HG03575 (cell line): ENCODE measurements around the gene ESPL1.
"Not testable (repeated sequence)": the region's sequence is repeated elsewhere in the genome, so short reads cannot be mapped to it uniquely, and the experiment has no call there.

Experiments
- ATAC-seq: cut with Tn5 transposase; IDR thresholded peaks from one replicate; pipeline ENCODE4 v1.9.1; 2021; ENCODE audit not compliant: unreplicated experiment, insufficient number of reproducible peaks, low FRiP score; ENCODE audit errors: extremely low read depth

Gene ESPL1

DNA sequence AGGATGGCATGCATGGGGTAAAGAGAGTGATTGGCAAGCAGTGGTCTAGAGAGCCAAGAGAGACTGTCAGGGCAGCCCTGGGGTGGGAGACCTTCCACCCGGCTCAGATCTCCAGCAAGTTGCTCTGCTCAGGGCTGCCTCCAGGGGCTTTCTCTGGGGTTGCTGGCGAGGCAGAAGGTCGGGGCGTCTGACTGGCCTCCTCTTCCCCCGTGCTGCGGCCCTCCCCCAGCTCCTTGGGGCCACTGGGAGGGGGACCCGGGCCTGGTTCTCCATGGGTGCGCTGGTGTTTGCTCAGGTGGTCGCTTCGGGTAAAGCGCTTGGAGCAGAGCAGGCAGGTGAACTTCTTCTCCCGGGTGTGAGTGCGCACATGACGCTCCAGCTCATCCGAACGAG is 59.9 kb downstream of the ESPL1 start:
- ATAC-seq, result no peak

- no peak for ATAC-seq
These were observed 62.6 kb downstream of the ESPL1 start for GRCh38 chr12:53330671-53331070.

- ATAC-seq, result not testable (repeated sequence)
These were observed 64.2 kb downstream of the ESPL1 start for GRCh38 chr12:53332339-53332738.

- no peak for ATAC-seq
These were observed 64.6 kb downstream of the ESPL1 start for GRCh38 chr12:53332744-53333143.

DNA sequence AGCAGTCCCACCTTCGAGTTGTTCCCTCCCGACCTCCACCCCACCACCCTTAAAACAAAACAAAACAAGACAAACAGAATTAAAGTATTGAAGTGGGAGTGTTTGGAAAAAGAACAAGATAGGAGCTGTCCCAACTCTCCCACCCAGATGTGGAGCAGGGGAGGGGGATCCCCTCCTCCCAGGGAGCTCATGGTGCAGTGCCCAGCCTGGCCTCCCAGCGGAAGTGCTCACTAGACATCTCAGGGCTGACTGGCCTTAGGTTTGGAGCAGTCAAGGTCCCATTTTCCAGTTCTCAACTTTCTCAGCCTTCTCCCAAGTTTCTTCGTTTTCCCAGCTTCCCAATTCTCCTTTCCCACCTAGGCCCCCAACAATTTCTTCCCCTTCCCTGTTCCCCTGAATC is 65.2 kb downstream of the ESPL1 start:
- no peak for ATAC-seq

- ATAC-seq, result no peak
These were observed 65.7 kb downstream of the ESPL1 start for GRCh38 chr12:53333845-53334244.

- ATAC-seq, result no peak
These were observed 66.7 kb downstream of the ESPL1 start for GRCh38 chr12:53334822-53335221.

DNA sequence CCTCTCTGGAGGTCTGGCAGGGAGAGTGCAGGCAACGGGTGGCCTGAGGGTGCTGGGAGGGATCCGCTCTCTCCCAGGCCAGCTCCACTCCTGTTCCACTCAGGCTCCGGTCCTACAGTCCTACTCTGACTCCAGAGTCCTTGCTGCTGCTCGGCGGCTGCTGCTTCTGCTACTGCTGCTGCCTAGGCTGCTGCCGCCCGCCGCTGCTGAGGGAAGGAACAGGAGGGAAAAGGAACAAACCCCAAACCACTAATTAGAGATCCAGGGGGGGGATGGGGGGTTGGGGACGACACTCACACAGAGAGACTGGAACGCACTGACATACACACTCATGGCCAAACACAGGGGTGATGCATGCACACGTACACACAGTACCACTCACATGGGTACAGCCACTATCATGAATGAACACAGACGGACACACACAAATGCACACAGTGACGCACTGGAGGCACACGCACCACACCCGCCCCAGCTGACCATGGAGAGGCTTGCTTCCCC is 68.1 kb downstream of the ESPL1 start, which contains the start of gene SP7:
SP7 (minus strand) TSS at position 174 of the 501 bp plus-strand sequence. CDS start 708 bp downstream, outside the sequence.
- ATAC-seq, result no peak

- ATAC-seq, result no peak
These were observed 69.9 kb downstream of the ESPL1 start for GRCh38 chr12:53338017-53338416.

DNA sequence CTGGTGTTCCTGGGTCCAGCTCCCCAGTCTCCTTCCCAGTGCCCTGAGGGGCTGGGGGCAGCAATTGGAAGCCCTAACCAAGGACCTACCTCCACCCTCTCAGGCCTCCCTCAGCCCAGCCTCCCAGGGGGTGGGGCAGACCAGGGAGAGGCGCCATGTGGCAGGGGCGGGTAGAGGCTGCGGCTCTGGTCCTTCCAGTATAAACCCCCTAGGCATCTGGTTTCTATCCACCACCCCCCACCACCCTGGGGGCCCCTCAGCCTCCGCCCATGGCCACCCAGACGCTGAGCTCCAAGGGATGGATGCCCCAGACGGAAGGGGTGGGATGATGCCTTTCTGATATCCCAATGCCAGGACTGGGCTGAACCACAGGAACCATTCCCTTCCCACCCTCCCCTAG is 70.8 kb downstream of the ESPL1 start:
- no peak for ATAC-seq

GRCh38 chr12:53340398-53340797 is 72.3 kb downstream of the ESPL1 start:
- ATAC-seq, result no peak
